Epithelial cell of esophagus (primary cell): Measurements from ENCODE around the gene CCDC30.
"Not testable (repeated sequence)": the region's sequence is repeated elsewhere in the genome, so short reads cannot be mapped to it uniquely, and the experiment has no call there.

Source experiments
- DNase-seq: peaks from one replicate; pipeline ENCODE4 v3.0.0; 2010; ENCODE audit warnings: low read depth
- H3K4me3 ChIP-seq: 2 replicates; pipeline ENCODE4 v1.5.1; 2011; ENCODE audit warnings: mild to moderate bottlenecking, low read length, control low read depth
- TF ChIP-seq, protein P1 (sequence below): IDR thresholded peaks from 2 replicates; pipeline ENCODE4 v1.5.1; 2011; ENCODE audit warnings: low read depth, mild to moderate bottlenecking, low read length, control low read depth, inconsistent platforms; ENCODE audit not compliant: insufficient read depth; ENCODE audit errors: missing control alignments

Gene CCDC30

DNA sequence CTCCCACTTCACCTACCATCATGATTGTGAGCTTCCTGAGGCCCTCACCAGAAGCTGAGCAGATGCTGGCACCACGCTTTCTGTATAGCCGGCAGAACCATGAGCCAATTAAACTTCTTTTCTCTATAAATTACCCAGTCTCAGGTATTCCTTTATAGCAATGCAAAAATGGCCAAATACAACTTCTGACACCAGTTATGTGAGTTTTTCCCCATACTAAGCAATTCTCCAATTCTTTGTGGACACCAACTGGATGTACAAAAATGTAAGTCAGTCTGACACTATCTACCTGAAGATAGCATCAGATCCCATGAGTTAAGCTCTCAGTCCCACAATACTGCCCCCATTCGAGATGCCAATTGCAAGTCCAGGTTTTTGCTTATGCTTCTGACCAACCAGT lies 129.7 kb downstream of the CCDC30 start:
- TF ChIP-seq, protein P1, sequence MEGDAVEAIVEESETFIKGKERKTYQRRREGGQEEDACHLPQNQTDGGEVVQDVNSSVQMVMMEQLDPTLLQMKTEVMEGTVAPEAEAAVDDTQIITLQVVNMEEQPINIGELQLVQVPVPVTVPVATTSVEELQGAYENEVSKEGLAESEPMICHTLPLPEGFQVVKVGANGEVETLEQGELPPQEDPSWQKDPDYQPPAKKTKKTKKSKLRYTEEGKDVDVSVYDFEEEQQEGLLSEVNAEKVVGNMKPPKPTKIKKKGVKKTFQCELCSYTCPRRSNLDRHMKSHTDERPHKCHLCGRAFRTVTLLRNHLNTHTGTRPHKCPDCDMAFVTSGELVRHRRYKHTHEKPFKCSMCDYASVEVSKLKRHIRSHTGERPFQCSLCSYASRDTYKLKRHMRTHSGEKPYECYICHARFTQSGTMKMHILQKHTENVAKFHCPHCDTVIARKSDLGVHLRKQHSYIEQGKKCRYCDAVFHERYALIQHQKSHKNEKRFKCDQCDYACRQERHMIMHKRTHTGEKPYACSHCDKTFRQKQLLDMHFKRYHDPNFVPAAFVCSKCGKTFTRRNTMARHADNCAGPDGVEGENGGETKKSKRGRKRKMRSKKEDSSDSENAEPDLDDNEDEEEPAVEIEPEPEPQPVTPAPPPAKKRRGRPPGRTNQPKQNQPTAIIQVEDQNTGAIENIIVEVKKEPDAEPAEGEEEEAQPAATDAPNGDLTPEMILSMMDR = no peak
- DNase-seq = no peak
- no peak overlapping the region for H3K4me3 ChIP-seq

DNA sequence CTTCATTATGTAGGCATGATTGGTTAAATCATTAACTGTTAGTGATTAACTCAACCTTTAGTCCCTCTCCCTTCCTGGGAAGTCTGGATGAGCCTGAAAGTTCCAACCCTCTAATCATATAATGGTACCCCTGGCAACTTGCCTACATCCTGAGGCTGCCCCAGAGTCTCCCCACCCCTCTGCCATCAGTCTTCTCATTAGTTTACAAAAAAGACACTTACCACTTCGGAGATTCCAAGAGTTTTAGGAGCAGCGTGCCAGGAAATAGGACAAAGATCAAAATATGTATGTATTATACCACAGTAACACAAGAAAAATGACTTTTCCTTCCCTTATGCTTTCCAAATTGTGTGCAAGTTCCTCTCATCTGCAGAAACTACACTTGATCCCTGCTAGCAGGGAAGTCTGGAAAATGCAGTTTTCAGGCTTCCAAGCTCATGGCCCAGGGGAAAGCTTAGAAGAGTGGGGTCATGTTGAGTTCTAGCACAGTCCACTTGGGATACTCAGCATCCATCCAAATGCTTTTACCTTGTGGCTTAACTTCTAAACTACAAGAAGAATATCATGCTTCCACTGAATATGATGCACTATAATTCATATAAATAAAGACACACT lies 130.5 kb downstream of the CCDC30 start:
- H3K4me3 ChIP-seq = no peak overlapping the region
- DNase-seq = no peak
- TF ChIP-seq, protein P1 = no peak

DNA sequence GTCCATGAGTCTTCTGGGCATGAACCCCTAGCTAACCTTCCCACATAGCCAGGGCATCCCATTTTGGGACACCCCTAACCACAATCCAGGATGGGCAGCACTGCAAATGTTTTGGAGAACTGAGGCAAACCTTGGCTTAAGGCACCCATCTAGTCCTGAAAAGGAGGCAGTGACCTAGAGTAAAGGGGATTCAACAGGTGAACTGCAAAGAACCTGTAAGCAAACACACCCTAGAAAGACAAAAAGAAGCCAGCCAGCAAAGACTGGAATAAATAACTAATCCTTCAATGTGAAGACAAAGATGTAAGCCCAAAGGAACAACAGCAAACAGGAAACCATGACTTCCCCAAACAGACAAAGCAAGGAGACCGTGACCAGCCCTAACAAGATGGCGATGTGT lies 138.4 kb downstream of the CCDC30 start:
- H3K4me3 ChIP-seq = no peak overlapping the region
- no peak for DNase-seq
- TF ChIP-seq, protein P1 = no peak

DNA sequence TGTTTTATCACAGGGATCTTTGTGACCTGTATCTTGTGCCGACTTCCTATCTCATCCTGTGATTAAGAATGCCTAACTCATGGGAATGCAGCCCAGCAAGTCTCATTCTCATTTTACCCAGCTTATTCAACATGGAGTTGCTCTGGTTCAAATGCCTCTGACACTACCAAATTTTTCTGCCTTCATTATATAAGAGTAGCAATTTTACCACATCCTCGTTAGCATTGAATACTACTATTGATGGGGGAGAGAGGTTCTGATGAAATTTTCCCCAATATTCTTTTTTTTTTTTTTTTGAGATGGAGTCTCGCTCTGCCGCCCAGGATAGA lies 150.7 kb downstream of the CCDC30 start:
- H3K4me3 ChIP-seq = no peak overlapping the region
- TF ChIP-seq, protein P1 = no peak
- DNase-seq = no peak

DNA sequence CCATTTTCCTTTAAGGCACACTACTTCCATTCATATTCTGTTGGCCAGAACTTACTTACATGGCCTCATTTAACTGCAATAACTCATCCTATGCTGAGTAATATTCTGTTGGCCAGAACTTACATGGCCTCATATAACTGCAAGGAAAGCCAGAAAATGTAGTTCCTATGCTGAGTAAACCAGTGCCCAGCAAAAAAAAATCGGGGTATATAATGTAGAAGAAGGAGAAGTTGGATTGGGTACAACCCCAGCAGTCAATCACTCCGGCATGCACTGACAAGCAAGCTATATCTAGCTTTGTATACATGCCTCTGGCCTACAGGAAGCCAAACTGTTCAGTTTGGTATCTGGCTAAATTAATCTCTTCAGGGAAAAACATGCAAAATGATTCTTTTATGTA lies 155.8 kb downstream of the CCDC30 start:
- TF ChIP-seq, protein P1 = no peak
- peak; percentile 73 for DNase-seq
- H3K4me3 ChIP-seq = no peak overlapping the region

DNA sequence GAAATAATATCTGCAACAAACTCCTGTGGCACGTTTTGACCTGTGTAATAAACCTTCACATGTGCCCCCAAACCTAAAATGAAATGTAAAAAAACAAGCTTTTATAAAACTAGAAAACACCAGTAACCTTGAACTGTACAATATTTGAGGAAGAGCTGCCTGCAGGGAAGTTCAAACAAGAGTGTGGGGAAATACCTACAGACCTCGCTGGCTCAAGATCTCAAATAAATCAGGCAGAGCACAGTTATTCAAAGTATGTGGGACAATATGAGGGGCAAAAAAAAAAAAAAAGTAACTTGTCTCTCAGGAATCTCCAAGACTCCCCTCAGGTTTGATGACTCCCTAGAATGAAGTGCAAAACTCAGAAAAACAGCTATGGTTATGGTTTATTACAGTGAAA lies 157.2 kb downstream of the CCDC30 start:
- TF ChIP-seq, protein P1 = no peak
- no peak for DNase-seq
- no peak overlapping the region for H3K4me3 ChIP-seq

DNA sequence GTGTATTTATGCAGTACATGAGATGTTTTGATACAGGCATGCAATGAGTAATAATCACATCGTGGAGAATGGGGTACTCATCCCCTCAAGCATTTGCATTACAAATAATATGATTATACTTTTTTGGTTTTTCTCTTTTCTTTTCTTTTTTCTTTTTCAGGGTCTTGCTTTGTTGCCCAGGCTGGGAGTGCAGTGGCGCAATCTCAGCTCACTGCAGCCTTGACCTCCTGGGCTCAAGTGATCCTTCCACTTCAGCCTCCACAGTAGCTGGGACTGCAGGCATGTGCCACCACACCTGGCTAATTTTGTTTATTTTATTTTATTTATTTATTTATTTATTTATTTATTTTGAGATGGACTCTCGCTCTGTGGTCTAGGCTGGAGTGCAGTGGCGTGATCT lies 158.1 kb downstream of the CCDC30 start:
- H3K4me3 ChIP-seq, DNase-seq: not testable (repeated sequence)

DNA sequence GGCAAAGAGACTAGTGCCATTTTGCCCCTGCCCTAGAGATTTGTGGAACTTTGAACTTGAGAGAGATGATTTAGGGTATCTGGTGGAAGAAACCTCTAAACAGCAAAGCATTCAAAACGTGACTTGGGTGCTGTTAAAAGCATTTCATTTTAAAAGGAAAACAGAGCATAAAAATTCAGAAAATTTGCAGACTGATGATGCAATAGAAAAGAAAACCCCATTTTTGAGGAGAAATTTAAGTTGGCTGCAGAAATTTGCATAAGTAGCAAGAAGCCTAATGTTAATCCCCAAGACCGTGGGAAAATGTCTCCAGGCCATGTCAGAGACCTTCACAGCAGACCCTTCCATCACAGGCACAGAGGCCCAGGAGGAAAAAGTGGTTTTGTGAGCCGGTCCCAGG lies 164.1 kb downstream of the CCDC30 start:
- not testable (repeated sequence) for DNase-seq, H3K4me3 ChIP-seq
